GM12878 (cell line): ENCODE measurements around the gene DISC1. TPM values are rescaled to one million over a fixed set of nuclear protein-coding genes. Genes with fewer than 3 reads are reported as not detected.

Experiments
- ATAC-seq: fragments of 200-7000 bp; cut with Tn5 transposase; 3 replicates; pipeline ENCODE4 v1.9.1; 2020; ENCODE audit warnings: mild to moderate bottlenecking, moderate library complexity
- BruUV-seq: library from RNA; stranded (reverse); fragments of 400-500 nt; replicated peaks from 2 replicates; lab custom pipeline; 2021; lab: Mats Ljungman, UMichigan
- CTCF ChIA-PET: fragments of 300-600 bp; sonication (Branson Sonifier 250); formaldehyde crosslinking; extraction: SDS; loops from one replicate; lab custom pipeline; 2021; ENCODE audit warnings: inconsistent platforms; lab: Yijun Ruan, JAX
- POLR2A ChIA-PET: fragments of 350-600 bp; formaldehyde crosslinking; extraction: SDS; loops from one replicate; lab custom pipeline; 2021; ENCODE audit warnings: inconsistent platforms; lab: Charles Lee
- RAD21 ChIA-PET: fragments of 300-600 bp; sonication (Branson Sonifier 250); formaldehyde crosslinking; loops from one replicate; lab custom pipeline; 2023; ENCODE audit warnings: antibody characterized with exemption; ENCODE audit not compliant: unreplicated experiment; lab: Charles Lee
- SMC1A ChIA-PET: fragments of 300-600 bp; sonication (Branson Sonifier 250); formaldehyde crosslinking; loops from one replicate; lab custom pipeline; 2023; ENCODE audit not compliant: unreplicated experiment, uncharacterized antibody; lab: Charles Lee
- DNase-seq: peaks from one replicate; pipeline ENCODE4 v3.0.0-alpha.2; 2011; ENCODE audit warnings: low read depth, low spot score
- FAIRE-seq: peaks from 3 replicates; lab custom pipeline; 2011; peaks lifted over from hg19 to GRCh38; lab: Jason Lieb, UNC
- H2AFZ ChIP-seq: 2 replicates; pipeline ENCODE4 v1.6.0; 2011; ENCODE audit warnings: low read depth, low read length, control low read depth; ENCODE audit not compliant: control insufficient read depth
- H3K27ac ChIP-seq: 2 replicates; pipeline ENCODE4 v1.5.1; 2011; ENCODE audit warnings: control low read depth; ENCODE audit not compliant: control insufficient read depth, insufficient read depth
- H3K27me3 ChIP-seq, 2 experiments: replicated peaks in 1 of 2; 2 replicates each; pipeline versions ENCODE4 v1.6.0 to v1.6.1; 2011; ENCODE audit warnings: low read length in 1 of 2; ENCODE audit not compliant: control insufficient read depth in 2 of 2, insufficient read depth in 2 of 2
- H3K36me3 ChIP-seq, 2 experiments: 2 replicates each; pipeline ENCODE4 v1.5.1; 2011; ENCODE audit warnings: low read length in 1 of 2; ENCODE audit not compliant: control insufficient read depth in 2 of 2, insufficient read depth in 2 of 2
- H3K4me1 ChIP-seq: 2 replicates; pipeline ENCODE4 v1.6.1; 2011; ENCODE audit warnings: mild to moderate bottlenecking, low read length, moderate library complexity, mixed read lengths; ENCODE audit not compliant: control insufficient read depth, insufficient read depth
- H3K4me2 ChIP-seq: 2 replicates; pipeline ENCODE4 v1.6.0; 2011; ENCODE audit warnings: control low read depth; ENCODE audit not compliant: control insufficient read depth, insufficient read depth
- H3K4me3 ChIP-seq: fragments of 200-600 bp; sonication (generic); 2 replicates; pipeline ENCODE4 v1.5.1; 2016
- H3K79me2 ChIP-seq: 2 replicates; pipeline ENCODE4 v1.6.0; 2011; ENCODE audit warnings: low read length; ENCODE audit not compliant: control insufficient read depth, insufficient read depth
- H3K9ac ChIP-seq: 2 replicates; pipeline ENCODE4 v1.8.0; 2011; ENCODE audit warnings: low read length, control low read depth, mixed read lengths; ENCODE audit not compliant: control insufficient read depth, insufficient read depth
- H3K9me3 ChIP-seq: replicated peaks from 3 replicates; pipeline ENCODE4 v1.5.1; 2011; ENCODE audit warnings: mild to moderate bottlenecking, low read length; ENCODE audit not compliant: control insufficient read depth, insufficient read depth
- H4K20me1 ChIP-seq: 2 replicates; pipeline ENCODE4 v1.6.0; 2011; ENCODE audit not compliant: control insufficient read depth, insufficient read depth
- ESRRA ChIP-seq: IDR thresholded peaks from 2 replicates; pipeline ENCODE4 v1.6.1; 2012; ENCODE audit warnings: mild to moderate bottlenecking, low read length, improper control_type of control experiment
- MXI1 ChIP-seq: fragments of 150-350 bp; IDR thresholded peaks from 2 replicates; pipeline ENCODE4 v1.6.1; 2011; ENCODE audit warnings: low read depth, mild to moderate bottlenecking, inconsistent platforms, low read length, improper control_type of control experiment
- POLR2AphosphoS5 ChIP-seq: IDR thresholded peaks from 2 replicates; pipeline ENCODE4 v1.6.1; 2011; ENCODE audit warnings: mild to moderate bottlenecking, low read length, inconsistent platforms
- SREBF1 ChIP-seq: IDR thresholded peaks from 2 replicates; pipeline ENCODE4 v1.6.1; 2012; ENCODE audit warnings: mild to moderate bottlenecking, low read length
- ZNF207 ChIP-seq: fragments of 450-650 bp; IDR thresholded peaks from 2 replicates; pipeline ENCODE4 v1.6.1; 2014; ENCODE audit warnings: antibody characterized with exemption, mild to moderate bottlenecking, borderline replicate concordance
- ZNF217 ChIP-seq: fragments of 450-650 bp; IDR thresholded peaks from 2 replicates; pipeline ENCODE4 v1.6.1; 2017; ENCODE audit warnings: antibody characterized with exemption, mild to moderate bottlenecking
- WGBS: methylation state at CpG from one replicate; pipeline ENCODE4 v1.1.6; 2016; ENCODE audit warnings: low lambda C conversion rate; ENCODE audit not compliant: insufficient replicate concordance, insufficient coverage; ENCODE audit errors: missing lambda C conversion rate; 5-methylcytosine and 5-hydroxymethylcytosine counted together
- in situ Hi-C: fragments of 300-500 bp; cut with MboI; formaldehyde crosslinking; loops from 9 replicates; pipeline ENCODE4 v1.14.3; 2018; ENCODE audit warnings: mixed read lengths
- intact Hi-C: fragments of 100-400 bp; cut with micrococcal nuclease; formaldehyde crosslinking; loops from one replicate; pipeline ENCODE4 v1.14.2; 2022; ENCODE audit not compliant: unreplicated experiment
- polyA plus RNA-seq, 11 experiments: library from polyadenylated mRNA; depleted of rRNA in 4 of 11; unstranded in 6 of 11; stranded (reverse) in 5 of 11; fragments of >200 nt; fragmentation: Nextera tagmentation in 4 of 11; fragmentation: Illumina TruSeq in 1 of 11; extraction: Ambion mirVana in 4 of 11; extraction: Trizol in 1 of 11; gene quantifications; 1 replicate in 1 of 11; 2 replicates in 10 of 11; pipeline versions ENCODE4 v1.2.1 to v1.2.3, GENCODE V29; 2011 to 2016; ENCODE audit warnings: inconsistent platforms in 2 of 11, missing spikeins in 2 of 11, low read depth in 1 of 11
- total RNA-seq, 4 experiments: library from RNA; depleted of rRNA in 3 of 4; stranded (reverse); fragments of >200 nt in 3 of 4; fragmentation: Illumina TruSeq in 1 of 4; extraction: Trizol in 1 of 4; gene quantifications; 2 replicates each; pipeline versions ENCODE4 v1.2.1 to v1.2.3, GENCODE V29; 2013 to 2021

DISC1 gene
- total and polyA plus RNA-seq, 10 of the 15 experiments (the other 5 are each of a cell fraction or from before 2014, with no cell fraction given) = 0.05 to 0.72 (median 0.19) TPM; not detected in 1

DNA sequence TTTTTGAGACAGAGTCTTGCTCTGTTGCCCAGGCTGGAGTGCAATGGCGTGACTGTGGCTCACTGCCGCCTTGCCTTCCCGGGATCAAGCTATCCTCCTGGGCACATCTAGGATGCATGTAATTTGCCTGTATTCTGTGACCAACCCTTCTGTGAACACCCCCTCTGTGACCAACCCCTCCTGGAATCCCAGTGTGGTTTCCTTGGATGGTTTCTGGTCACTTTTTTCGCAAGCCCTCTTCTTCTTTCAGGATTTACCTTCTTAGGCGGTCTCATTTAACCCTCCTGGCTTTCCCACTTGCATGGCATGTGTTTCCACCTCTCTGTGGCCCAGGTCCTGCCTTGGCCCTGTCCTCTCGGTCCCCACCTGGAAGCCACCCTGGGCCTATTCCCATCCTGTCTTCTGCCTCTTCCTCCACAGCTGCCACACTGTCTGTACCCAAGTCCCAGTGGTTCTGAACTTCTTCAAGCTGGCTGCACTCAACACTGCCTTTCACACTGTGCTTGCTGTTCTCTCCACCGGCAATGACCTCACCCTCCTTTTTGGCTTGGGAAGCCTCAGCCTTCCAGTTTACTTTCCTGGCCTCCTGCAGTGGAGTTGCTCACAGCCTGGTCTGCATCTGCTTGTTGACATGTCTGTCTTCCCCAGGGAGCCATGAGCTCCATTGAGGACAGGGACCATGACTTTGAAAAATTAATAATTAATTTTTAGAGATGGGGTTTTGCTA is 57.0 kb downstream of the DISC1 start (continued):
- TF ChIP-seq ESRRA (no peak), SREBF1 (no peak), MXI1 (no peak)
- TF ChIP-seq, all 136 proteins: peak for 0

DNA sequence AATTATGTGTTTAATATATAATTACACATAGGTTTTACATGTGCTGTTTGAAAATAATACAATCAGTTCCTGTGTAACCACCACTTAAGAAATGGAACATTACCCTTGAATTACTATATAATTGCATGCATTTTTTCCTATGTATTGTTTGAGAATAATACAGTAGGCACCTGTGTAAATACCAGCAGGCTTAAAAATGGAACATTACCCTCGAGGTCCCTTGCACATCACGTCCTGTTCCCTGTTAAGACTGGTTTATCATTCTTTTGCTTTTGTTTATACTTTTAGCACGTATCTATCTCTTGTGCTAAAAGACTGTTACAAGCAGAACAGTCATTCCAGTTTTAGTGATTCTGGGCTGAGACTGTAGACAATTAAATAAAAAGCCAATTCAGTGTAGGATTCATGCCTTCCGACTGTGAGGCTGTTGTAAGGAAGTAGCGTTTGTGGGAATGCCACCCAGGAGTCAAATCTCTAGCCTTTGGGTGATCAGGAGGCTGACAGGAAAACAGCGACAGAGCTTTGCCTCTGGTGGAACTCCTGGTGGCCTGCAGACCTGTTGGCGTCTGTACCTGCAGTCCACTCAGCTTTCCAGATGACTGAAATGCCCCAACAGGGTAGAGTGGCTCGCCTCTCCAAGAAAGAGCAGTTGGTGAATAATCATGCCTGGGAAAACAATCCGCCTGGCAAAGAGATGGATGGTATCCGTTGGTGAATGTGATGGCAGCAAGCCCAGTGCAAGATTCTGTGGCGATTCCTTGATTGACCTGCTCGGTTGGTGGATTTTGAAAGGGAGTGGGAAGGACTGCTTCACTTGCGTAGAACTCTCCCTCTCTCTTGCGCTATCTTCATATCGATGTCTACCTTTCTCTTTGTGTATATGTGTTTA is 58.0 kb downstream of the DISC1 start:
- Histone ChIP-seq H3K27me3 (no peaks in the 10 kb centered on the region), H3K4me1 (no peaks in the 10 kb centered on the region), H3K9me3 (no peaks in the 10 kb centered on the region; the same call in 2 of the 3 replicates), H3K9ac (no peak overlapping the region), H3K4me2 (no peak overlapping the region), H3K4me3 (no peak overlapping the region), H3K36me3 (no peaks in the 10 kb centered on the region), H2AFZ (no peak overlapping the region), H4K20me1 (no peaks in the 10 kb centered on the region), H3K79me2 (no peaks in the 10 kb centered on the region), H3K27ac (no peak overlapping the region)
- ChIA-PET RAD21 (no interaction called here), SMC1A (no interaction called here), POLR2A (no interaction called here), CTCF (no interaction called here)
- in situ Hi-C loops = no loop called here
- TF ChIP-seq POLR2AphosphoS5 (no peak), ZNF217 (no peak), ZNF207 (no peak)
- no peak for FAIRE-seq
- no TSS peak for BruUV-seq
- WGBS = 54% methylated on average over 15 of the region's 15 CpGs
- DNase-seq = no peak
- intact Hi-C loops = loop anchor here (5.0 kb wide), 1 partner anchor 208 kb away; no protein-coding TSS in a partner anchor
- no peak for ATAC-seq
